GM21576 (cell line): Measurements from ENCODE around the gene MEGF10.

ENCODE experiments used
- ATAC-seq: cut with Tn5 transposase; IDR thresholded peaks from one replicate; pipeline ENCODE4 v1.9.1; 2021; ENCODE audit warnings: mild to moderate bottlenecking, moderate library complexity; ENCODE audit not compliant: unreplicated experiment

Gene MEGF10

DNA sequence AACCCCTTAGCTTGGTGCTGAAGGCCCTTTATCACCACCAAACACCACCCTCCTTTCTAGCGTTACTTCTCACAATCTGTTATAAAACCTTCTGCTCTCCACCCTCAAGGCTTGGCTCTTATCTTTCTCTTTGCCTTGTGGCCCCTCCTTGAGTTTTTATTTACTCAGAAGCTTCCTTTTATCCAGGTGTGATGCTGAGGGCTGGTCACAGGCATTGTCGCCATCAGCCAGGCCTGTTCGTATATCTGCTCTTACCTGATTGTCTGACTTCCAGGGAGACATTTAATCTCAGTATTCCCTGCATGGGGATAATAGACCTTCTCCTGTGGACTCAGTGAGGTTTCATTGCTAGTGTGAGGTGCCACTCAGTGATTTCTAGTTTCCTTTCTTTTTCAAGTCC, 34.2 kb downstream of the MEGF10 start:
- ATAC-seq = no peak

DNA sequence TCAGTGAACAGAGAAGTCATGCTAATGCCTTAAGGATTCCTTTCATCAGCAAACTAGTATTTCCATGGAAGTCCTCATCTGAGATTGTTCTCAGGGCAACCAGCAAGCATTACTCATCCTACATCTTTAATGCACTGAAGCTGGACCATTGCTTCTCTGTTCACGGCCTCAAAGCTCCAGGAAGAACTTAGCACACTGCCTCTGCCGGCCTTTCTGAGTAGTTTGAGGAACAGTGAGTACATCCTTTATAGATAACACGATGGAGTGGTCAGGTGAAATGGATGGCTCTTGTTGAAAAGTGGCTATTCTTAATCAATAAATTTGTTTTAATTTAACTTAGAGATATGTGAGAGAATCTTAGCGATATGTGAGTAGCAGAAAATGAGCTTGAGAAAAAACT, 35.8 kb downstream of the MEGF10 start:
- no peak for ATAC-seq

DNA sequence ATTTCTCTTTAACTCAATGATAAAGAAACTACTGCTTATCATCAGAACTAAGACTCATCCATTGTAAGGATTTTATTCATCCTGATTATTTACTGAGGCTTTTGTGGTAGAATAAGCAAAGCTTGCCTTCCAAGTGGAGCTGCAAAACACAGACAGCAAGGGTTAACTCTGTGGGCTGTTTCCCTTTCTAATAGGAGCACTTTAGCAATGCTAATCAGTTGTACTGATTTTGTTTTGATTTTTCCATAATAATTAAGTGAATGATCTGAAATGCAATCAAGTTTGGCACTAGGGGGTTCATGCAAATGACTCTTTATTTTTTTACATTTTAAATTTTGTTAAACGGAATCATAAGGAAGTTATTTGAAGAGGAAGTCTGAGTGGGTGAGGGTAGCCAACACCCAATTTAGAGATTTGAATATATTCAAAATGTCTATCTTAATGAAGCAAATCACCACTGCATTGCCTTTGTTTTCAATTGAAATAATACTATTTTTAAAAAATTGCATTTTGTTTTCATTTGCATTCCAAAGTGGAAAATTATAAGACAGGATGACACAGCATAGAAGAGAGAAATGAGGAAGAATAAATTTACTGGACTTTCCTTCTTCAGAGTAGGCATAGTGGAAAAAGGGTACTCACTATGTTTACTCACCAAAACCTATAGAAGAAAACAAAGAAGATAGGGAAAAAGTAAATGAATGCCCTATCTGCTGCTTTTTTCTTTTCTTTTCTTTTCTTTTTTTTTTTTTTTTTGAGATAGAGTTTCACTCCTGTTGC, 36.6 kb downstream of the MEGF10 start:
- ATAC-seq = no peak

- no peak for ATAC-seq
Observed at GRCh38 chr5:127330116-127330515, 39.5 kb downstream of the MEGF10 start.

GRCh38 chr5:127331890-127332649, 41.5 kb downstream of the MEGF10 start:
- ATAC-seq = no peak

DNA sequence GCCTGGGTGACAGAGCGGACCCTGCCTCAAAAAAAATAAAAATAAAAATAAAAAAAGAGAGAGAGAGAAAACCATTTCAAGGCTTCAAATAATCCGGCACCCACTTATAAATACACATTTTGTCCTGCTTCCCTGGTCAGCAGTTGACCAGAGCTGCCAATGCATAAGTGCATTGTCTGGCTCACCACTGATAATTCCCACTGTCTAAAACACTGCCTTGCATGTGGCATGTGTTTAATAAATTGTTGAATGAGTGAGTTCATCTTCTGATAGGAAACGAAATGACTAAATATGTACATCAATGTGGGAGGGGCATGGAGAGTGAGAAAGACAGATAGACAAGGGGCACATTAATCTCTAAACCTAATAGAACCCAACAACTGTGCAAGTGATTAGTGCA, 42.9 kb downstream of the MEGF10 start:
- no peak for ATAC-seq

GRCh38 chr5:127335381-127335780, 44.8 kb downstream of the MEGF10 start:
- ATAC-seq = no peak

- ATAC-seq = no peak
Observed at GRCh38 chr5:127337876-127338275, 47.3 kb downstream of the MEGF10 start.

- ATAC-seq = no peak
Observed at GRCh38 chr5:127338501-127338900, 47.9 kb downstream of the MEGF10 start.

- no peak for ATAC-seq
Observed at GRCh38 chr5:127340606-127341005, 50.0 kb downstream of the MEGF10 start.

GRCh38 chr5:127342364-127342763, 51.8 kb downstream of the MEGF10 start:
- no peak for ATAC-seq

GRCh38 chr5:127343313-127343712, 52.7 kb downstream of the MEGF10 start:
- ATAC-seq = no peak

GRCh38 chr5:127343866-127344265, 53.3 kb downstream of the MEGF10 start:
- ATAC-seq = no peak

- no peak for ATAC-seq
Observed at GRCh38 chr5:127344931-127345330, 54.3 kb downstream of the MEGF10 start.

- ATAC-seq = no peak
Observed at GRCh38 chr5:127351418-127351817, 60.8 kb downstream of the MEGF10 start.

GRCh38 chr5:127352068-127352467, 61.5 kb downstream of the MEGF10 start:
- no peak for ATAC-seq

DNA sequence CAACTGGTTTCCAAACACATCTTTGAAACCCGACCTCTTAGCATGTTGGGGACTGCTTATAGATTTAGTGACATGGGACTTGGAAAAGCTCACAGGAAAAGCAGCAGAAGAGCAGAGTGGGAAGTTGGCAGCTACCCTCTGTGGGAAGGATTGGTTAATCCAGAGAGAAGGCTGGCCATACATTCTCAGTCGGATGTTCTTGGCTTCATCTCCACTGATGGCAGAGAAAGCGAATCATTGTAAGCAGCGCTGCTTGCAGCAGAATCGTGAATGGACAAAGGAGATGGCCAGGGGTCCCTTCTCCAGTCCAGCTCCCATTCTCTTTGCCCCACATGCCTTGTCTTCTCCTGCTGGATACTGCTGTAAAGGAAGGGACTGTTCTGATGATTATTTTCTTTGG, 62.7 kb downstream of the MEGF10 start:
- ATAC-seq = no peak

DNA sequence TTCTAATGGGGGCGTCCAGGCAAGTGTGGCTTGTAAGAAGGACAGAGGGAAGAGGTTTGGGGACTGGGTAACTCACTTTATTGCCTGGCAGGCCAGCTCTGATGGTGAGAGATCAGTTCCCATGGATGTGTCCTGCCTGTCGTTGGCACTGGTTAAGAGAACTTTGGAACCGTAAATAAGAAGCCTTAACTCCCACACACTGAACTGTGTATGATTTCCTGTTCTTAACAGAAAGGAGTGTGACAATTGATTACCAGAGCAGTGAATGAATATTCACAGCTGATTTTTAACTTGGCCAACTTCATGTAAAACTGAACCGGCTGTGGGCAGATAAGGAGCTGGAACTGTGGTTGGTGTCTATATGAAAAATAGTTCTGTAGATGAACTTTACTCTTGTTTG, 63.2 kb downstream of the MEGF10 start:
- ATAC-seq = no peak

DNA sequence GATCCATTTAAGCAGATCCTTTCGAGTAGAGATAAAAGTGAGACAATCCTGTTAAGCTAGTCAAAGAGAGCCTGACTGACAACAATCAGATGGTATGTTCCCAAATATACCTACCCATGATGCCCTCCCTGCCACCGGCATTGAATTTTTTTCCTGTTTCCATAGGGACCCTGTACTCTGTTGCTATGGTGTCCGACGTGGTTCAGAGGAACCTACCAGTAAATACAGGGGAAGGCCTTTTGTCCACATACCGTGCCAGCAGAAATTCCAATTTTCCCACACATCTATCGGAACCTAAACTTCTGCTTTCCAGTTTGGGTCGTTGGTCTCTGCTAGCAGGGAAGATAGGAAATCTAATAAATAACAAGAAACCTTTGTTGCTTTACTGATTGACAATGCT, 64.7 kb downstream of the MEGF10 start:
- no peak for ATAC-seq

GRCh38 chr5:127358284-127358683, 67.7 kb downstream of the MEGF10 start:
- ATAC-seq = no peak

DNA sequence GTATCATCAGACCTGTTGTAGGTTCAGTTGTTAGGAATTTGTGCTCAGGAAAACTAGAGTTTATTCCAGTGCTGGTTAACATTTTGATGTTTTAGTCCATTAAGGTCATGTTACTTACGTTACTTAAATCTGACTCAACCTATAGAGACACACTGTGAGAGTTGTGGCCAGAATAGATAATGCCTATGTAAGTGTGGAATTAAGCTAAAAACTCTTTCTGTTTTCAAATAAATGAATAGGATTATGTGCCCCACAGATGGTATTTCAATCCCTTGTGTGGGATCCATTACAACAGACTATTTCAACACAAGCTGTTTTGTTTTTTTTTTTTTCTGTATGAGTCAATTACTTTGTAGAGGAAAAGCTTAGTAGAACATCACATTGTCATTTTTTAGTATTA, 68.1 kb downstream of the MEGF10 start:
- no peak for ATAC-seq

DNA sequence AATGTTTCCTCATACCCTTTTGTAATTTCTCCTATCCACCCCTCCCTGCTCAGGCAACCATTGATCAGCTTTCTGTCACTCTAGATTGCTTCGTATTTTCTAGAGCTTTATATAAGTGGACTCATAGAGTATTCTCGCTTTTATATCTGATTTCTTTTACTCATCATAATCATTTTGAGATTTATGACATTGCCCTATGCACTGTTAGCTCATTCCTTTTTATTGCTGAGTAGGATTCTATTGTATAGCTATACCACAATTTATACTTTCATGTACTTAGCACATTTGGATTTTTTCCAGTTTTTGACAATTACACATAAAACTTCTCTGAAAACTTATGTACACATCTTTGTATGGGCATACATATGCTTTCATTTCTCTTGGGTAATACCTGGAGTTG, 68.9 kb downstream of the MEGF10 start:
- no peak for ATAC-seq
